Measurements from ENCODE around the gene PHTF1.
A peak's percentile ranks its signal among the peaks of the same experiment; 100 is the strongest.

Gene PHTF1

DNA sequence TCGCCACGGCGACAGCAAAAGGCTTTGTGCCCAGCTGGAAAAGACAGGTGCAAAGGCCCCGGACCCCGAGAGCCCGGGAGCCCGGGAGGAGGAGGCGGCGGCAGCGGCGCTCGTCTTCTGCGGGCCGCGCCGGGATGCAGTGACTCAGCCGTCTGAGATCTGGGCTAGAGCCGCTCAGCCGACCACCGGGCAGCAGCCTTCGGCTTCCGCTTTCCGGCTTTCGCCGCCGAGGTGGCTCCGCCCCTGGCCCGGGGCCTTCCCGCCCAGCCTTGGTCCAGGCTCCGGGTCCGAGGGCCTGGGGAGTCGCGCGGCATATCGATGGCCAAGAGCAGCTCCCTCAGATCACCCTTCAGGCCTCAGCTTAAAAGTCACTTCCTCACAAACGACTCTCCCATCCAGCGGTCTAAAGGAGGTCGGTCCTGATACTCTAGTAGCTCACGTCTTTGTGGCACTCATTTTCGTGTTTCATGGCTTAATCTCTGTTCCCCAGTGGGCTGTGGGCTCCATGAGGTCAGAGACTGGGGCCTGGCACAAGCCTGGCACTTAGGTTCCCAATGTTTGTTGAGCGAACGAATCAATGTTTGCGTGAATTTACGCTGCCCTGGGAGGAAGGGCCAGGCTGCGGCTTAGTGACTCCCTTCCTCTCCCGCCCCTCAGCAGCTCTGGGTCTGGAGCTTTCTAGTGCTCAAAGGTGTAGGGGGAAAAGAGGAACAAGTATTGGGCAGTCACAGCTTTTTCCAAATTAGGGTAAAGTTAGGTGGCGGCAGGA is at the start of gene PHTF1:
TSS of gene PHTF1 (minus strand) at position 154 of the 769 bp plus-strand sequence. CDS start 783 bp downstream, outside the sequence.
- TF ChIP-seq CEBPB (IDR thresholded peaks at IDR 0.05) (no peak), ZBTB7A (IDR thresholded peaks at IDR 0.05; ENCODE audit: low read depth) (0 out of 2 replicates have a peak, but pooled peaks have one; percentile 36), TAF1 (IDR thresholded peaks at IDR 0.05; ENCODE audit: low read depth) (peak; percentile 75), TCF12 (IDR thresholded peaks at IDR 0.05; ENCODE audit: low read depth) (no peak)

GRCh38 chr1:113808450-113809195 is 49.3 kb upstream of the PHTF1 start:
- no peak for TF ChIP-seq CEBPB (IDR thresholded peaks at IDR 0.05)
- no peak for TF ChIP-seq EP300 (IDR thresholded peaks at IDR 0.05; ENCODE audit: borderline replicate concordance)
- no peak for TF ChIP-seq TAF1 (IDR thresholded peaks at IDR 0.05; ENCODE audit: low read depth)

DNA sequence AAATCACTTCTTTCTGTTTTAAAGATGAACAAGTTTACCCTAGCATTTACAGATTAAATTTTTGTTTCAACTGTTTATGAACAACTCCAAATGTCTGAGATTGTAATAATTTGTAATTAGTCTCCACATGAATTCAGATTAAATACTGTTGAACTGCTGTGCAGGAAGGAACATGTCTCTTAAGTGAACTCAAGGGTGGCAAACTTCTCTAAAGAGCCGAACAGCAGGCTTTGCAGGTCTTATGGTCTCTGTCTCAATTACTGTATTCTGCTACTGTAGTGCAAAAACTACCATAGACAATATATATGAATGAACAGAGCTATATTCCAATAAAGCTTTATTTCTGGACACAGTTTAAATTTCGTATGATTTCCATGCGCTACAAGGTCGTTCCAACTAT is 46.4 kb upstream of the PHTF1 start:
- TF ChIP-seq ZBTB7A (IDR thresholded peaks at IDR 0.05; ENCODE audit: low read depth) (no peak), TEAD4 (IDR thresholded peaks at IDR 0.05) (no peak), EP300 (IDR thresholded peaks at IDR 0.05; ENCODE audit: borderline replicate concordance) (no peak), YY1 (IDR thresholded peaks at IDR 0.05; ENCODE audit: low read depth) (no peak), EGR1 (IDR thresholded peaks at IDR 0.05) (no peak), CEBPB (IDR thresholded peaks at IDR 0.05) (no peak), TCF12 (IDR thresholded peaks at IDR 0.05; ENCODE audit: low read depth) (no peak), CREB1 (IDR thresholded peaks at IDR 0.05; ENCODE audit: low read depth) (no peak), TAF1 (IDR thresholded peaks at IDR 0.05; ENCODE audit: low read depth) (no peak), FOXM1 (IDR thresholded peaks at IDR 0.05; ENCODE audit: borderline replicate concordance, low read depth) (no peak), RAD21 (IDR thresholded peaks at IDR 0.05; ENCODE audit: low read depth) (no peak)
- TF ChIP-seq, protein P1, sequence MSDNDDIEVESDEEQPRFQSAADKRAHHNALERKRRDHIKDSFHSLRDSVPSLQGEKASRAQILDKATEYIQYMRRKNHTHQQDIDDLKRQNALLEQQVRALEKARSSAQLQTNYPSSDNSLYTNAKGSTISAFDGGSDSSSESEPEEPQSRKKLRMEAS (IDR thresholded peaks at IDR 0.05), result no peak
- TF ChIP-seq, protein P2, sequence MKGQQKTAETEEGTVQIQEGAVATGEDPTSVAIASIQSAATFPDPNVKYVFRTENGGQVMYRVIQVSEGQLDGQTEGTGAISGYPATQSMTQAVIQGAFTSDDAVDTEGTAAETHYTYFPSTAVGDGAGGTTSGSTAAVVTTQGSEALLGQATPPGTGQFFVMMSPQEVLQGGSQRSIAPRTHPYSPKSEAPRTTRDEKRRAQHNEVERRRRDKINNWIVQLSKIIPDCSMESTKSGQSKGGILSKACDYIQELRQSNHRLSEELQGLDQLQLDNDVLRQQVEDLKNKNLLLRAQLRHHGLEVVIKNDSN (IDR thresholded peaks at IDR 0.05), result no peak
- TF ChIP-seq, protein P3, sequence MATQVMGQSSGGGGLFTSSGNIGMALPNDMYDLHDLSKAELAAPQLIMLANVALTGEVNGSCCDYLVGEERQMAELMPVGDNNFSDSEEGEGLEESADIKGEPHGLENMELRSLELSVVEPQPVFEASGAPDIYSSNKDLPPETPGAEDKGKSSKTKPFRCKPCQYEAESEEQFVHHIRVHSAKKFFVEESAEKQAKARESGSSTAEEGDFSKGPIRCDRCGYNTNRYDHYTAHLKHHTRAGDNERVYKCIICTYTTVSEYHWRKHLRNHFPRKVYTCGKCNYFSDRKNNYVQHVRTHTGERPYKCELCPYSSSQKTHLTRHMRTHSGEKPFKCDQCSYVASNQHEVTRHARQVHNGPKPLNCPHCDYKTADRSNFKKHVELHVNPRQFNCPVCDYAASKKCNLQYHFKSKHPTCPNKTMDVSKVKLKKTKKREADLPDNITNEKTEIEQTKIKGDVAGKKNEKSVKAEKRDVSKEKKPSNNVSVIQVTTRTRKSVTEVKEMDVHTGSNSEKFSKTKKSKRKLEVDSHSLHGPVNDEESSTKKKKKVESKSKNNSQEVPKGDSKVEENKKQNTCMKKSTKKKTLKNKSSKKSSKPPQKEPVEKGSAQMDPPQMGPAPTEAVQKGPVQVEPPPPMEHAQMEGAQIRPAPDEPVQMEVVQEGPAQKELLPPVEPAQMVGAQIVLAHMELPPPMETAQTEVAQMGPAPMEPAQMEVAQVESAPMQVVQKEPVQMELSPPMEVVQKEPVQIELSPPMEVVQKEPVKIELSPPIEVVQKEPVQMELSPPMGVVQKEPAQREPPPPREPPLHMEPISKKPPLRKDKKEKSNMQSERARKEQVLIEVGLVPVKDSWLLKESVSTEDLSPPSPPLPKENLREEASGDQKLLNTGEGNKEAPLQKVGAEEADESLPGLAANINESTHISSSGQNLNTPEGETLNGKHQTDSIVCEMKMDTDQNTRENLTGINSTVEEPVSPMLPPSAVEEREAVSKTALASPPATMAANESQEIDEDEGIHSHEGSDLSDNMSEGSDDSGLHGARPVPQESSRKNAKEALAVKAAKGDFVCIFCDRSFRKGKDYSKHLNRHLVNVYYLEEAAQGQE (IDR thresholded peaks at IDR 0.05; ENCODE audit: low read depth), result no peak

DNA sequence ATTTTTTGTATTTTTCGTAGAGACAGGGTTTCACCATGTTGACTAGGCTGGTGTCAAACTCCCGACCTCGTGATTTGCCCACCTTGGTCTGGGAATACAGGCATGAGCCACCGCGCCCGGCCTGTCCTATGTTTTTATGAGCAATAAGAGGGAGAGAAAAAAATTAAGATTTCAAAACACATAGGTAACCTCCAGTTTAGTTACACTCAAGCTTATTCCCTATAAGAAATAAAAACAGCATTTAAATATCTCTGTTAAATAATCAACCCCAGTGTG is 45.9 kb upstream of the PHTF1 start:
- TF ChIP-seq NFIC (IDR thresholded peaks at IDR 0.05) (no peak), RAD21 (IDR thresholded peaks at IDR 0.05; ENCODE audit: low read depth) (no peak), CREB1 (IDR thresholded peaks at IDR 0.05; ENCODE audit: low read depth) (no peak), EP300 (IDR thresholded peaks at IDR 0.05; ENCODE audit: borderline replicate concordance) (no peak), TEAD4 (IDR thresholded peaks at IDR 0.05) (no peak), CEBPB (IDR thresholded peaks at IDR 0.05) (no peak), TCF12 (IDR thresholded peaks at IDR 0.05; ENCODE audit: low read depth) (no peak), ZBTB7A (IDR thresholded peaks at IDR 0.05; ENCODE audit: low read depth) (no peak), YY1 (IDR thresholded peaks at IDR 0.05; ENCODE audit: low read depth) (no peak), FOXM1 (IDR thresholded peaks at IDR 0.05; ENCODE audit: borderline replicate concordance, low read depth) (no peak), TAF1 (IDR thresholded peaks at IDR 0.05; ENCODE audit: low read depth) (no peak), EGR1 (IDR thresholded peaks at IDR 0.05) (no peak)
- TF ChIP-seq, protein P3 (IDR thresholded peaks at IDR 0.05; ENCODE audit: low read depth), result no peak
- TF ChIP-seq, protein P2 (IDR thresholded peaks at IDR 0.05), result no peak
- TF ChIP-seq, protein P1 (IDR thresholded peaks at IDR 0.05), result no peak

GRCh38 chr1:113804421-113805255 is 45.4 kb upstream of the PHTF1 start:
- no peak for TF ChIP-seq EGR1 (IDR thresholded peaks at IDR 0.05)
- TF ChIP-seq NFIC (IDR thresholded peaks at IDR 0.05), result no peak
- TF ChIP-seq FOXM1 (IDR thresholded peaks at IDR 0.05; ENCODE audit: borderline replicate concordance, low read depth), result no peak
- no peak for TF ChIP-seq CEBPB (IDR thresholded peaks at IDR 0.05)
- TF ChIP-seq YY1 (IDR thresholded peaks at IDR 0.05; ENCODE audit: low read depth), result no peak
- TF ChIP-seq, protein P2 (IDR thresholded peaks at IDR 0.05), result no peak
- TF ChIP-seq RAD21 (IDR thresholded peaks at IDR 0.05; ENCODE audit: low read depth), result no peak
- TF ChIP-seq ZBTB7A (IDR thresholded peaks at IDR 0.05; ENCODE audit: low read depth), result no peak
- TF ChIP-seq, protein P1 (IDR thresholded peaks at IDR 0.05), result no peak
- TF ChIP-seq TEAD4 (IDR thresholded peaks at IDR 0.05), result no peak
- TF ChIP-seq EP300 (IDR thresholded peaks at IDR 0.05; ENCODE audit: borderline replicate concordance), result no peak
- TF ChIP-seq CREB1 (IDR thresholded peaks at IDR 0.05; ENCODE audit: low read depth), result no peak
- TF ChIP-seq TAF1 (IDR thresholded peaks at IDR 0.05; ENCODE audit: low read depth), result no peak
- TF ChIP-seq TCF12 (IDR thresholded peaks at IDR 0.05; ENCODE audit: low read depth), result no peak
- TF ChIP-seq, protein P3 (IDR thresholded peaks at IDR 0.05; ENCODE audit: low read depth), result no peak
